NCI-H2227 (cell line): ENCODE measurements around the gene CASZ1.

Experiments
- DNase-seq: peaks from one replicate; lab custom pipeline; 2025; ENCODE audit not compliant: unreplicated experiment; lab: John Stamatoyannopoulos, UW

The CASZ1 gene

GRCh38 chr1:10613340-10613739 lies 183.1 kb downstream of the CASZ1 start:
- DNase-seq, result no peak

- DNase-seq, result no peak
Observed at GRCh38 chr1:10612436-10613160, 183.8 kb downstream of the CASZ1 start.

GRCh38 chr1:10610901-10611600 lies 185.4 kb downstream of the CASZ1 start:
- no peak for DNase-seq

- no peak for DNase-seq
Observed at GRCh38 chr1:10608690-10609089, 187.8 kb downstream of the CASZ1 start.

- DNase-seq, result no peak
Observed at GRCh38 chr1:10607228-10607627, 189.2 kb downstream of the CASZ1 start.

GRCh38 chr1:10606064-10606463 lies 190.4 kb downstream of the CASZ1 start:
- DNase-seq, result no peak

- no peak for DNase-seq
Observed at GRCh38 chr1:10604966-10605365, 191.5 kb downstream of the CASZ1 start.

- no peak for DNase-seq
Observed at GRCh38 chr1:10602936-10603335, 193.5 kb downstream of the CASZ1 start.

GRCh38 chr1:10601342-10602070 lies 194.9 kb downstream of the CASZ1 start:
- DNase-seq, result no peak

- no peak for DNase-seq
Observed at GRCh38 chr1:10599194-10599861, 197.1 kb downstream of the CASZ1 start.

- DNase-seq, result no peak
Observed at GRCh38 chr1:10598389-10598702, 198.1 kb downstream of the CASZ1 start.

- DNase-seq, result no peak
Observed at GRCh38 chr1:10597492-10598388, 198.7 kb downstream of the CASZ1 start.

GRCh38 chr1:10596780-10597179 lies 199.7 kb downstream of the CASZ1 start:
- no peak for DNase-seq

- DNase-seq, result no peak
Observed at GRCh38 chr1:10594595-10595223, 201.7 kb downstream of the CASZ1 start.

GRCh38 chr1:10593750-10594149 lies 202.7 kb downstream of the CASZ1 start:
- no peak for DNase-seq

GRCh38 chr1:10592373-10592772 lies 204.1 kb downstream of the CASZ1 start:
- no peak for DNase-seq

- no peak for DNase-seq
Observed at GRCh38 chr1:10591010-10591409, 205.4 kb downstream of the CASZ1 start.

- no peak for DNase-seq
Observed at GRCh38 chr1:10589074-10589473, 207.4 kb downstream of the CASZ1 start.

- no peak for DNase-seq
Observed at GRCh38 chr1:10588640-10589039, 207.8 kb downstream of the CASZ1 start.
